SK-N-MC (cell line): ENCODE data around the gene FAM13A.

Source experiments
- EZH2 ChIP-seq: fragments of 200-600 bp; sonication (generic); IDR thresholded peaks from one replicate; pipeline ENCODE4 v1.6.1; 2017; ENCODE audit warnings: antibody characterized with exemption
- POLR2AphosphoS5 ChIP-seq: IDR thresholded peaks from 2 replicates; pipeline ENCODE4 v1.6.1; 2012; ENCODE audit warnings: mild to moderate bottlenecking, low read depth, low read length, borderline replicate concordance

- TF ChIP-seq POLR2AphosphoS5 (no peak), EZH2 (no peak)
These were observed 202.5 kb downstream of the FAM13A start for GRCh38 chr4:88854481-88854880.
